HepG2 (cell line): ENCODE data around the gene MAN1A1. TPM values are rescaled to one million over a fixed set of nuclear protein-coding genes. Genes with fewer than 3 reads are reported as not detected.

ENCODE experiments used
- CBX1 ChIP-seq: IDR thresholded peaks from one replicate; pipeline ENCODE4 v1.6.1; 2016; ENCODE audit warnings: antibody characterized with exemption, low read depth
- DMTF1 ChIP-seq: sonication (generic); formaldehyde crosslinking; IDR thresholded peaks from 2 replicates; pipeline ENCODE4 v1.4.0; 2020; ENCODE audit warnings: mild to moderate bottlenecking, missing genetic modification reagents
- GATAD1 ChIP-seq: IDR thresholded peaks from 2 replicates; pipeline ENCODE4 v1.6.1; 2016; ENCODE audit warnings: missing genetic modification reagents, missing compliant biosample characterization
- JUND ChIP-seq: sonication (generic); formaldehyde crosslinking; IDR thresholded peaks from 2 replicates; pipeline ENCODE4 v1.8.0; 2022; ENCODE audit warnings: mild to moderate bottlenecking, missing genetic modification reagents
- MED1 ChIP-seq: sonication (generic); formaldehyde crosslinking; IDR thresholded peaks from 2 replicates; pipeline ENCODE4 v1.4.0; 2020; ENCODE audit warnings: missing genetic modification reagents
- MTF2 ChIP-seq: sonication (generic); formaldehyde crosslinking; IDR thresholded peaks from 2 replicates; pipeline ENCODE4 v1.5.0; 2020; ENCODE audit warnings: missing genetic modification reagents, borderline replicate concordance
- NONO ChIP-seq, 2 experiments: fragments of 450-650 bp in 1 of 2; sonication (generic) in 1 of 2; formaldehyde crosslinking in 1 of 2; IDR thresholded peaks in 1 of 2; conservative IDR thresholded peaks in 1 of 2; 2 replicates each; pipeline versions ENCODE4 v1.6.1 to v1.8.0; 2017 to 2022; ENCODE audit warnings: mild to moderate bottlenecking in 1 of 2, missing genetic modification reagents in 1 of 2, moderate library complexity in 1 of 2
- PAX8 ChIP-seq: sonication (generic); formaldehyde crosslinking; IDR thresholded peaks from 2 replicates; pipeline ENCODE4 v1.8.0; 2022; ENCODE audit warnings: mild to moderate bottlenecking, missing genetic modification reagents, borderline replicate concordance
- PBX2 ChIP-seq: IDR thresholded peaks from 2 replicates; pipeline ENCODE4 v1.6.1; 2016; ENCODE audit warnings: control low read depth
- REPIN1 ChIP-seq: sonication (generic); formaldehyde crosslinking; IDR thresholded peaks from 2 replicates; pipeline ENCODE4 v1.8.0; 2022; ENCODE audit warnings: missing genetic modification reagents, low read depth, mild to moderate bottlenecking, borderline replicate concordance
- RORA ChIP-seq: sonication (generic); formaldehyde crosslinking; IDR thresholded peaks from 2 replicates; pipeline ENCODE4 v1.5.0; 2020; ENCODE audit warnings: mild to moderate bottlenecking, missing genetic modification reagents, moderate library complexity
- SOX5 ChIP-seq: IDR thresholded peaks from 2 replicates; pipeline ENCODE4 v1.6.1; 2016; ENCODE audit warnings: borderline replicate concordance
- TCF7 ChIP-seq: sonication (generic); IDR thresholded peaks from 2 replicates; pipeline ENCODE4 v1.6.1; 2016; ENCODE audit warnings: antibody characterized with exemption, low read depth
- TCF7L2 ChIP-seq: IDR thresholded peaks from 2 replicates; pipeline ENCODE4 v1.6.1; 2011; ENCODE audit warnings: mild to moderate bottlenecking, low read depth, low read length, moderate library complexity
- TSC22D2 ChIP-seq: sonication (generic); formaldehyde crosslinking; IDR thresholded peaks from 2 replicates; pipeline ENCODE4 v1.5.1; 2020; ENCODE audit warnings: missing genetic modification reagents, mild to moderate bottlenecking, borderline replicate concordance
- ZBTB42 ChIP-seq: sonication (generic); formaldehyde crosslinking; IDR thresholded peaks from 2 replicates; pipeline ENCODE4 v1.5.0; 2020; ENCODE audit warnings: mild to moderate bottlenecking, missing genetic modification reagents
- ZC3H4 ChIP-seq: sonication (generic); formaldehyde crosslinking; IDR thresholded peaks from 2 replicates; pipeline ENCODE4 v1.4.0; 2020; ENCODE audit warnings: missing genetic modification reagents, borderline replicate concordance
- ZFX ChIP-seq: sonication (generic); formaldehyde crosslinking; IDR thresholded peaks from 2 replicates; pipeline ENCODE4 v1.4.0; 2020; ENCODE audit warnings: mild to moderate bottlenecking, low read depth, missing genetic modification reagents, moderate library complexity
- ZGPAT ChIP-seq: IDR thresholded peaks from 2 replicates; pipeline ENCODE4 v1.6.1; 2016; ENCODE audit warnings: mild to moderate bottlenecking
- ZNF18 ChIP-seq: sonication (generic); formaldehyde crosslinking; IDR thresholded peaks from 2 replicates; pipeline ENCODE4 v1.8.0; 2022; ENCODE audit warnings: mild to moderate bottlenecking, missing genetic modification reagents; ENCODE audit not compliant: insufficient replicate concordance
- ZNF180 ChIP-seq: sonication (generic); formaldehyde crosslinking; IDR thresholded peaks from 2 replicates; pipeline ENCODE4 v1.4.0; 2020; ENCODE audit warnings: low read depth, missing genetic modification reagents, borderline replicate concordance
- ZNF331 ChIP-seq: sonication (generic); formaldehyde crosslinking; IDR thresholded peaks from 2 replicates; pipeline ENCODE4 v1.4.0; 2020; ENCODE audit warnings: missing genetic modification reagents
- ZNF460 ChIP-seq: sonication (generic); formaldehyde crosslinking; IDR thresholded peaks from 2 replicates; pipeline ENCODE4 v1.5.1; 2020; ENCODE audit warnings: missing genetic modification reagents, mild to moderate bottlenecking, borderline replicate concordance
- ZNF496 ChIP-seq: sonication (generic); formaldehyde crosslinking; IDR thresholded peaks from 2 replicates; pipeline ENCODE4 v1.8.1; 2023; ENCODE audit warnings: mild to moderate bottlenecking, moderate library complexity, missing genetic modification reagents; ENCODE audit not compliant: insufficient replicate concordance
- ZNF780A ChIP-seq: sonication (generic); formaldehyde crosslinking; IDR thresholded peaks from 2 replicates; pipeline ENCODE4 v1.8.0; 2022; ENCODE audit warnings: mild to moderate bottlenecking, missing genetic modification reagents, moderate library complexity
- ZNF850 ChIP-seq: sonication (generic); formaldehyde crosslinking; conservative IDR thresholded peaks from 2 replicates; pipeline ENCODE4 v1.9.0; 2021; ENCODE audit warnings: mild to moderate bottlenecking, missing genetic modification reagents
- polyA plus RNA-seq, 8 experiments: library from polyadenylated mRNA; depleted of rRNA in 3 of 8; stranded (reverse) in 7 of 8; unstranded in 1 of 8; fragments of >200 nt; fragmentation: Illumina TruSeq in 4 of 8; extraction: Trizol in 4 of 8; gene quantifications; 2 replicates each; pipeline versions ENCODE4 v1.2.1 to v1.2.3, GENCODE V29; 2011 to 2016; ENCODE audit warnings: low read depth in 4 of 8, missing spikeins in 1 of 8, mixed read lengths in 1 of 8; ENCODE audit not compliant: insufficient read depth in 1 of 8
- total RNA-seq, 5 experiments: library from RNA; depleted of rRNA; stranded (reverse); fragments of >200 nt; fragmentation: Illumina TruSeq; extraction: Trizol; gene quantifications; 2 replicates each; pipeline ENCODE4 v1.2.3, GENCODE V29; 2016; ENCODE audit warnings: low read depth in 1 of 5

MAN1A1 gene
- total and polyA plus RNA-seq, 2 of the 13 experiments (the other 11 are each of a cell fraction or from before 2014, with no cell fraction given), result 156 to 236 TPM

GRCh38 chr6:119259027-119259426, 90.5 kb downstream of the MAN1A1 start (continued):
- TF ChIP-seq ZNF496 (CRISPR knock-in tag) (no peak), TSC22D2 (CRISPR knock-in tag) (no peak), ZFX (CRISPR knock-in tag) (no peak), PAX8 (CRISPR knock-in tag) (no peak), ZNF460 (no peak), ZNF18 (CRISPR knock-in tag) (no peak), MTF2 (CRISPR knock-in tag) (no peak), ZNF180 (CRISPR knock-in tag) (no peak), NONO (IDR thresholded peaks at IDR 0.05) (no peak), NONO (CRISPR knock-in tag; conservative IDR thresholded peaks at IDR 0.05) (no peak), RORA (CRISPR knock-in tag) (no peak), ZNF331 (CRISPR knock-in tag) (peak; percentile 51; the same call in 1 of the 2 replicates), ZGPAT (peak; percentile 43; the same call in 1 of the 2 replicates), ZNF780A (CRISPR knock-in tag) (no peak), ZNF850 (CRISPR knock-in tag) (no peak), ZC3H4 (CRISPR knock-in tag) (no peak), CBX1 (no peak), SOX5 (CRISPR knock-in tag) (peak; percentile 90), GATAD1 (CRISPR knock-in tag) (peak; percentile 50; the same call in 1 of the 2 replicates), ZBTB42 (CRISPR knock-in tag) (no peak), DMTF1 (no peak), REPIN1 (CRISPR knock-in tag) (no peak), TCF7 (peak; percentile 60), MED1 (CRISPR knock-in tag) (peak; percentile 80), JUND (CRISPR knock-in tag) (peak; percentile 83; the same call in 1 of the 2 replicates), PBX2 (CRISPR knock-in tag) (no peak), TCF7L2 (no peak)
